Measurements from ENCODE around the gene HOXC10. TPM values are rescaled to one million over a fixed set of nuclear protein-coding genes. Genes with fewer than 3 reads are reported as not detected.
A peak's percentile ranks its signal among the peaks of the same experiment; 100 is the strongest.

The HOXC10 gene
- total and polyA plus RNA-seq, 2 donors (not counting 3 experiments of a cell fraction or from before 2014, with no cell fraction given): 0.18 TPM; not detected in 1

DNA sequence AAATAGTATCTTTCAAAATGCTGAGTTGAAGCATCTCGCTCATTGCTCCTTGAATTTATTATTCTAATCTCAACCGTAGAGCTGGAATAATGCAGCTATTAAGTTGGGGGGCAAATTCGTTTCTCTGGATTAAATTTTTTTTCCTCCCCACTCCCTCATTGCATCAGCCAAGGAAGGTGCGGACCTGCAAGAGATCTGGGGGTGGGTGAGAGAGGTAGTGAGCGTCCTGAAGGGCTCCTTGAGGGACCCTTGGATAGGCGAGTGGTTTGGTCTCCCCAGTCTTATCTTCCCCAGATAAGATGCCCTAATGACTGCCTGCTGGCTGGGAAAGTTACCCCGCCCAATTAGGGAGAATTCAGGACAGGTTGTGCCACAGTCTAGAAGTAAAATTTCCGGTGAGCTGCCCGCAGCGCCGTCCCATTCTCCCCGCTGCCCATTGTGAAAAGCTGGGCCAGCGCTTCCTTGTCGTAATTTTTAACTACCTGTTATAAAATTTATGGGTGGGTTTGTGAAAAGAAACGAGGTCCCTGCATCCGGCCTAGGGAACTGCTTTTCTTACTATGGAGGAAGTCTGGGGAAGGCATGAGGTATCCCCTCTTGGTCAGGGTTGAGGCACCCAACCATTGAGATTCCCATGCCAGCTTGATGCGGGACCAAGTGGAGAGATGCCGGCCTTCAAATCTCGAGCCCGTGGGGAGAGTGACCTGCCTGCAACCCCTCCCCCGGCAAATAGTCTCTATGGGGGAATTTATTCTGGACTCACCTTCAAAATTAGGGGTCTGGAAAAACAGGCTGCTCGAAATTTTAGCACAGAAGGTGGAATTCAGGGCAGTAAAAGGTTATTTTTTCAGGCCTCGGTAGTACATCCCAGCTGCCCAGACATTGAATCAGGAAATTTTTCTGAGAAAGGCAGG lies 30.3 kb downstream of the HOXC10 start:
- peaks cover 80 to 91% of the 10 kb centered on the region in 2 experiments for H3K27me3 ChIP-seq (ENCODE audit: control insufficient read depth in 2 of 2, insufficient read depth in 2 of 2, low read length in 2 of 2)
- intact Hi-C loops (cut with micrococcal nuclease) (no loop called here), dilution Hi-C loops (cut with MboI; ENCODE audit: extremely low pct_ligation_motif_present, low sequenced_read_pairs) (no loop called here)
- no peaks in the 10 kb centered on the region for H3K36me3 ChIP-seq (ENCODE audit: control insufficient read depth in 2 of 2, extremely low read depth in 1 of 2, insufficient read depth in 2 of 2, low read length in 2 of 2)
- DNase-seq (ENCODE audit: low read depth, low spot score) (no peak), FAIRE-seq (no peak)
- H4K20me1 ChIP-seq (replicated peaks; ENCODE audit: control insufficient read depth, extremely low read depth, insufficient read depth, low read length): no peaks in the 10 kb centered on the region
- H3K79me2 ChIP-seq (ENCODE audit: control insufficient read depth, insufficient read depth, low read length): no peaks in the 10 kb centered on the region
- POLR2A ChIA-PET: no interaction called here
- H3K9me3 ChIP-seq (replicated peaks; ENCODE audit: control insufficient read depth, insufficient read depth, low read length): no peaks in the 10 kb centered on the region
- H3K4me3 ChIP-seq (replicated peaks in 1 of 3; ENCODE audit: insufficient read depth in 1 of 3, low read depth in 1 of 3, low read length in 3 of 3): no peak overlapping the region
- H2AFZ ChIP-seq (ENCODE audit: low read depth, low read length): no peak overlapping the region
- H3K9me1 ChIP-seq (replicated peaks; ENCODE audit: control insufficient read depth, extremely low read depth, insufficient read depth, low read length): no peaks in the 10 kb centered on the region
- H3K4me2 ChIP-seq (ENCODE audit: insufficient read depth, low read length): no peak overlapping the region
- no peak overlapping the region for H3K27ac ChIP-seq (ENCODE audit: insufficient read depth, low read depth, low read length)
- BruUV-seq (replicated peaks): no TSS peak
- no peak overlapping the region for H3K9ac ChIP-seq (replicated peaks; ENCODE audit: extremely low read depth, insufficient read depth, low read length)
- peaks cover 3% of the 10 kb centered on the region for H3K4me1 ChIP-seq (ENCODE audit: control insufficient read depth, extremely low read depth, insufficient read depth, low read length)
- TF ChIP-seq FOS (IDR thresholded peaks at IDR 0.05; ENCODE audit: borderline replicate concordance, insufficient read depth, low read length) (no peak), EZH2 (IDR thresholded peaks at IDR 0.05; ENCODE audit: borderline replicate concordance, low read depth, low read length, severe bottlenecking) (peak; percentile 62)
- CTCF ChIA-PET: interaction anchor here (1.1 to 17.0 kb wide), 5 partner anchors 9 to 258 kb away, joined by 3 to 616 read pairs (median 5); partner anchors contain the start of genes HOXC9 and SMUG1

DNA sequence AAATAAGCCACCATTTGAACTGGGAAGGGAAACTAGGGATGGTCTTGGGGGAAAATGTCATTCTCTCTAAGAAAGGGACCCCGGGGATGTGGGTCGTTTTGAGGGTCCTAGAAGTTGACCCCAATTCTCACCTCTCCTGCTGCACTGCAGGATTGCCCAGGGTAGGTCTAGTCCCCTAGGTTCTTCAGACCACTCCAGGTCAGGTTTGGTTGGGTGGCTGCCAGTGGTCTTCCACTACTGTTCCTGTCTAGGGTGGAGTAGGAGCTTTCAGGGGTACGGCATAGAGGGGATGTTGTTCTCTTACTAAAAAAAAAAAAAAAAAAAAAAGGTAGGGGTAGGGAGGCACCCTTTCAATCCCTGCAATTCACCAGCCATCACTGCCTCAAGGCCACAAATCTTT lies 31.1 kb downstream of the HOXC10 start:
- no peak for TF ChIP-seq POLR2A (IDR thresholded peaks at IDR 0.05; ENCODE audit: low read depth, low read length)
- TF ChIP-seq, protein P1, sequence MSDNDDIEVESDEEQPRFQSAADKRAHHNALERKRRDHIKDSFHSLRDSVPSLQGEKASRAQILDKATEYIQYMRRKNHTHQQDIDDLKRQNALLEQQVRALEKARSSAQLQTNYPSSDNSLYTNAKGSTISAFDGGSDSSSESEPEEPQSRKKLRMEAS (IDR thresholded peaks at IDR 0.05; ENCODE audit: insufficient read depth, insufficient read length): no peak
- TF ChIP-seq EZH2 (IDR thresholded peaks at IDR 0.05; ENCODE audit: borderline replicate concordance, low read depth, low read length, severe bottlenecking): no peak
- TF ChIP-seq MYC (IDR thresholded peaks at IDR 0.05; ENCODE audit: low read depth, low read length): no peak
- no peak for TF ChIP-seq JUN (IDR thresholded peaks at IDR 0.05; ENCODE audit: borderline replicate concordance, insufficient read depth, insufficient read length, low read depth)
- no peak for TF ChIP-seq POLR2AphosphoS5 (IDR thresholded peaks at IDR 0.05; ENCODE audit: insufficient read depth, low read depth, low read length)
- TF ChIP-seq, protein P2, sequence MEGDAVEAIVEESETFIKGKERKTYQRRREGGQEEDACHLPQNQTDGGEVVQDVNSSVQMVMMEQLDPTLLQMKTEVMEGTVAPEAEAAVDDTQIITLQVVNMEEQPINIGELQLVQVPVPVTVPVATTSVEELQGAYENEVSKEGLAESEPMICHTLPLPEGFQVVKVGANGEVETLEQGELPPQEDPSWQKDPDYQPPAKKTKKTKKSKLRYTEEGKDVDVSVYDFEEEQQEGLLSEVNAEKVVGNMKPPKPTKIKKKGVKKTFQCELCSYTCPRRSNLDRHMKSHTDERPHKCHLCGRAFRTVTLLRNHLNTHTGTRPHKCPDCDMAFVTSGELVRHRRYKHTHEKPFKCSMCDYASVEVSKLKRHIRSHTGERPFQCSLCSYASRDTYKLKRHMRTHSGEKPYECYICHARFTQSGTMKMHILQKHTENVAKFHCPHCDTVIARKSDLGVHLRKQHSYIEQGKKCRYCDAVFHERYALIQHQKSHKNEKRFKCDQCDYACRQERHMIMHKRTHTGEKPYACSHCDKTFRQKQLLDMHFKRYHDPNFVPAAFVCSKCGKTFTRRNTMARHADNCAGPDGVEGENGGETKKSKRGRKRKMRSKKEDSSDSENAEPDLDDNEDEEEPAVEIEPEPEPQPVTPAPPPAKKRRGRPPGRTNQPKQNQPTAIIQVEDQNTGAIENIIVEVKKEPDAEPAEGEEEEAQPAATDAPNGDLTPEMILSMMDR (IDR thresholded peaks at IDR 0.05; ENCODE audit: extremely low read depth in 1 of 2, insufficient read depth in 1 of 2, low read depth in 1 of 2, low read length in 2 of 2): no peak
- TF ChIP-seq GATA2 (IDR thresholded peaks at IDR 0.05; ENCODE audit: insufficient read depth, insufficient read length, low read depth, low read length): no peak
- TF ChIP-seq FOS (IDR thresholded peaks at IDR 0.05; ENCODE audit: borderline replicate concordance, insufficient read depth, low read length): no peak
- Histone ChIP-seq H3K4me3 (replicated peaks in 1 of 3; ENCODE audit: insufficient read depth in 1 of 3, low read depth in 1 of 3, low read length in 3 of 3) (no peak overlapping the region), H3K27me3 (ENCODE audit: control insufficient read depth in 2 of 2, insufficient read depth in 2 of 2, low read length in 2 of 2) (peaks cover 81 to 91% of the 10 kb centered on the region in 2 experiments), H3K9me1 (replicated peaks; ENCODE audit: control insufficient read depth, extremely low read depth, insufficient read depth, low read length) (no peaks in the 10 kb centered on the region), H2AFZ (ENCODE audit: low read depth, low read length) (no peak overlapping the region), H3K4me1 (ENCODE audit: control insufficient read depth, extremely low read depth, insufficient read depth, low read length) (peaks cover 3% of the 10 kb centered on the region), H3K27ac (ENCODE audit: insufficient read depth, low read depth, low read length) (no peak overlapping the region), H3K9ac (replicated peaks; ENCODE audit: extremely low read depth, insufficient read depth, low read length) (no peak overlapping the region), H3K4me2 (ENCODE audit: insufficient read depth, low read length) (no peak overlapping the region), H3K36me3 (ENCODE audit: control insufficient read depth in 2 of 2, extremely low read depth in 1 of 2, insufficient read depth in 2 of 2, low read length in 2 of 2) (no peaks in the 10 kb centered on the region), H3K9me3 (replicated peaks; ENCODE audit: control insufficient read depth, insufficient read depth, low read length) (no peaks in the 10 kb centered on the region), H3K79me2 (ENCODE audit: control insufficient read depth, insufficient read depth, low read length) (no peaks in the 10 kb centered on the region), H4K20me1 (replicated peaks; ENCODE audit: control insufficient read depth, extremely low read depth, insufficient read depth, low read length) (no peaks in the 10 kb centered on the region)
- FAIRE-seq (no peak), DNase-seq (ENCODE audit: low read depth, low spot score) (no peak)
- no TSS peak for BruUV-seq (replicated peaks)
- intact Hi-C loops (cut with micrococcal nuclease): no loop called here
- ChIA-PET POLR2A (no interaction called here), CTCF (interaction anchor here (0.6 to 17.0 kb wide), 5 partner anchors 10 to 192 kb away, joined by 5 to 616 read pairs (median 10); partner anchors contain the start of genes HOXC10 and SMUG1)
- dilution Hi-C loops (cut with MboI; ENCODE audit: extremely low pct_ligation_motif_present, low sequenced_read_pairs): no loop called here

Measured in endothelial cell of umbilical vein (primary cell).